Stimulated activated CD8-positive, alpha-beta memory T cell treated with anti-CD3 and anti-CD28 coated beads, Interleukin-12 subunit alpha, Interleukin-12 subunit beta, amount 100 ng/mL, for 24 hours (primary cell): Measurements from ENCODE around the gene PMFBP1.

ENCODE experiments used
- DNase-seq: peaks from one replicate; pipeline ENCODE4 v3.0.0-alpha.2; 2020; ENCODE audit errors: extremely low read depth

The PMFBP1 gene, protein sequence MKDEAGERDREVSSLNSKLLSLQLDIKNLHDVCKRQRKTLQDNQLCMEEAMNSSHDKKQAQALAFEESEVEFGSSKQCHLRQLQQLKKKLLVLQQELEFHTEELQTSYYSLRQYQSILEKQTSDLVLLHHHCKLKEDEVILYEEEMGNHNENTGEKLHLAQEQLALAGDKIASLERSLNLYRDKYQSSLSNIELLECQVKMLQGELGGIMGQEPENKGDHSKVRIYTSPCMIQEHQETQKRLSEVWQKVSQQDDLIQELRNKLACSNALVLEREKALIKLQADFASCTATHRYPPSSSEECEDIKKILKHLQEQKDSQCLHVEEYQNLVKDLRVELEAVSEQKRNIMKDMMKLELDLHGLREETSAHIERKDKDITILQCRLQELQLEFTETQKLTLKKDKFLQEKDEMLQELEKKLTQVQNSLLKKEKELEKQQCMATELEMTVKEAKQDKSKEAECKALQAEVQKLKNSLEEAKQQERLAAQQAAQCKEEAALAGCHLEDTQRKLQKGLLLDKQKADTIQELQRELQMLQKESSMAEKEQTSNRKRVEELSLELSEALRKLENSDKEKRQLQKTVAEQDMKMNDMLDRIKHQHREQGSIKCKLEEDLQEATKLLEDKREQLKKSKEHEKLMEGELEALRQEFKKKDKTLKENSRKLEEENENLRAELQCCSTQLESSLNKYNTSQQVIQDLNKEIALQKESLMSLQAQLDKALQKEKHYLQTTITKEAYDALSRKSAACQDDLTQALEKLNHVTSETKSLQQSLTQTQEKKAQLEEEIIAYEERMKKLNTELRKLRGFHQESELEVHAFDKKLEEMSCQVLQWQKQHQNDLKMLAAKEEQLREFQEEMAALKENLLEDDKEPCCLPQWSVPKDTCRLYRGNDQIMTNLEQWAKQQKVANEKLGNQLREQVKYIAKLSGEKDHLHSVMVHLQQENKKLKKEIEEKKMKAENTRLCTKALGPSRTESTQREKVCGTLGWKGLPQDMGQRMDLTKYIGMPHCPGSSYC

DNA sequence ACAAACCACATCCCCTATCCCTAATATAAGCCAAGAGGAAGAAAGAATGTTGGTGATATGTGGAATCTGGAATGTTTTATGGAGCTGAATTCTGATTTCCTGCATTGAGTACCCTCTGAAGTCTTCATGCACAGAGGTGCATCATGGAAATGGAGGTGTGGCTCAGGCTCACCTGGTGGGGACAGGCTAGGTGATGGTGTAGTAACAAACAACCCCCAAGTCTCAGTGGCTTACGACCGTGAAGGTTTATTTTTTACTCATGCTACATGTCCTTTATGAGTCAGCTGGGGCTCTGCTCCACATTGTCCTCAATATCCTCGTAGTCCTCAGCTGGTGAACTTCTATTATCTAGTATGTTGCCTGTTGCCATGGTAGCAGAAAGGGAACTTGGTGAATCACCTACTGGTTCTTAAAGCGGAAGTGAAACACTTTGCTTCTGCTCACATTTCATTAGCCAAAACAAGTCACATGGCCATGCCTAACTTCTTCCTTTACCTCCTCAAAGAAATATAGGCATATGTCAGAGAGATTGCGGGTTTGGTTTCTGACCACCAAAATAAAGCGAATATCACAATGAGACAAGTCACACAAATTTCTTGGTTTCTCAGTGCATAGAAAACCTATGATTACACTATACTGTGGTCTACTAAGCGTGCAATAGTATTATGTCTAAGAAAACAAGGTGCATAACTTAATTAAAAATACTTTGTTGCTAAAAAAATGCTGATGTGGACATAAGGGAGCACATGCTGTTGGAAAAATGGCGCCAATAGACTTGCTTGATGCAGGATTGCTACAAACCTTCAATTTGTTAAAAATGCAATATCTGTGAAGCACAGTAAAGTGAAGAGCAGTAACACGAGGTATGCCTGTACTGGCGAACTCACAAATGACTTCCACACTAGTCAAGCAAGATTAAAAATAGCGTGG lies at the start of gene PMFBP1:
TSS of gene PMFBP1 (minus strand) at position 51 of the 930 bp plus-strand sequence. CDS start 947 bp downstream, outside the sequence.
- DNase-seq: no peak

DNA sequence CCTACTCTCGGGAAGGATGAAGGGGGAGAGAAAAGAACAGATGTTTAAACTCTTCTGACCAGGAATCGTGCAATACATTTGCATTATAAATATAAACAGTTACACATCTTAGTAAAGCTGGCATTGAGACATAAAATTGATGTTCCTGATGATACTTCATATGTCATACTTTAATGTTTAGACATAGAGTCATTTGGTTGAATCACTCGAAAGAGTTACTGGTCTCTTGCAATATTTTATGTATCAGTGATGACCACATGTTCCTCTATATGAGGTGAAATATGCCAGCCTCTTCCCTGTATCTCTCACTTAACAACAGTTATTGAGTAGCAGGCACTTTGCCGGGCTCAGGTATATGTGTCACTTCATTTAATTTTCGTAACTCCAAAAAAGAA lies 49.7 kb upstream of the PMFBP1 start:
- DNase-seq: no peak

DNA sequence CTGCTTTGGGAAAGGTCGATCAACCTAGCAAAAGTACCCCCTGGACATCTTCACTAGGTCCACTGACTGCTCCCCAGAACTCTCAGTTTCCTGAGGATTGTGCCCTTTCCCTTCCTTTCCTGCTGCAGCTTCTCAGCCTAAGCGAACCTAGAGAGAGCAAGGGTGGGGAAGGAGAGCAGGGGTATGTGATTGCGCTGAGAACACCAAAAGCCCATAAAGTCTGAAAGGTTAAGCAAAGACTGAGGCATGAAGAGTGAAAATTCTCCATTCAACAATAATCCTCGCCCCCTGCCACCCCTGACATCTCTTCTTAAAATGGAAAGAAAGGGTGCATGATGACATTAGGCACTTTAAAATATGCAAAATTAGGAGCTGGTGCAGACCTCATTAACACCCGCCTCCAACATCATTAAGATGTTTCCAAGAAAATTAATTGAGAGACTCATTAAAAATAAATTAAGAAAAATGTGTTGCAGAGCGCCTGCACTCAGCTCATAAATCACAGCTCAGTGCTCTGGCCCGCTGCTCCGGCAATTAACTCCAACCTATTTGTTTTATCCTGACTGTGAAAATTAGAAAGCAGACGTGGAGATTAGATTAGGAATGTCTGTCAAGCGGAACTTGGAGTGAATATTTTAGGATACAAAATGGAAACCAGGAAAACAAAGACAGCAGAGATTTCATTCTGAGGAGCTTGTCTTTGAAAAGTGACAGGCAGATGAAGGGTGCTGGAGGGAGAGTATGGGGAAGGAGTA lies 49.1 kb upstream of the PMFBP1 start:
- no peak for DNase-seq

DNA sequence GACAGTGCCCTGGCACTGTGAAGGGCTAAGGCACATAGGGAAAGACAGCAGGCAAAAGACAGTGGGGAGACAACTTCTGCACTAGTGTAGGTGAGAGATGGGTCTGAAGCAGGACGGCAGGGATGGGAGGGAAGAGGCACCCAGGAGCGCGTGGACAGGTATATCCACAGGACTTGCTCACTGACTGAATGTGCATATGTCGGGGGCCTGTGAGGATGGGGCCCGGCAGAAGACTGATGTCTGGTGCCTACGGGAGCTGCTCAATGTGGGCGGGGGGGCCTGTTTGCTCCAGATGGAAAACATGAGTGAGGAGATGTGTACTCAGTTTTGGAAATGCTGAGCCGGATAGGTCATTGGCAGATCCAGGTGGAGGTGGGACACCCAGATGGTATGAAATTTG lies 47.3 kb upstream of the PMFBP1 start:
- DNase-seq: no peak

DNA sequence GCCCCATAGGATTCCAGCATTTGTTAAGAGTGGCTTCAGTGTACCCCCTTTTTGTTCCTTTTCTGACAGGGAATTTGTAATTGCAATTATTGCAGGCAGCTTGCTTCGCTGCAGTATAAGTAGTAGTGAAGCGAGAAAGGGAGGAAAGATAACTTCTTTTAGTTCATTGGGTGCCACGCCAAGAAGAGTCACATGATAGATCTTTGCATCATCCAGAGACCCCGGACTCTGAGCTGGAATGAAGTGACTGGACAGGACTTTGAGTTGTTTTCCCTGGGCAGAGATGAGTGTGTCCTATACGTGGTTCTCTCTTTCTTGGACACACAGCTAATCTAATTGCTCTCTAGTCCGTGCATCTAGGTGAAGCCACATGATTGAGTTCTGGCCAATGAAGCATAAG lies 44.8 kb upstream of the PMFBP1 start:
- no peak for DNase-seq

DNA sequence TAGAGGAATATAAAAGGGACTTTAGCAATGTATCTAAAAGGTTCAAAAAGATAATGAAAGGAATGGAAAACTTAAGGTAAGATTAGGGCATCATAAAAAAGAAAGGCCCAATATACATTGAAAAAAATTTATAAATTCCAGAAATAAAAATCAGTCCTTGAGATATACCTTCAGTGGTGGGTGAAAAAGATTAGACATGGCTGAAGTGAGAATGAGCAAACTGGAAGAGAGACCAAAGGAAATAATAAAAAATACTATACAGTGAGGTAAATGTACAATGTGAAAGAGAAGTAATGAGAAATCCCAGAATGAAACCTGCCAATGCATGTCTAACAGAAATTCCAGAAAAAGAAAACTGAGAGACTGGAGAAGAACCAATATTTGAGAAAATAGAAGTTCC lies 42.9 kb upstream of the PMFBP1 start:
- no peak for DNase-seq

DNA sequence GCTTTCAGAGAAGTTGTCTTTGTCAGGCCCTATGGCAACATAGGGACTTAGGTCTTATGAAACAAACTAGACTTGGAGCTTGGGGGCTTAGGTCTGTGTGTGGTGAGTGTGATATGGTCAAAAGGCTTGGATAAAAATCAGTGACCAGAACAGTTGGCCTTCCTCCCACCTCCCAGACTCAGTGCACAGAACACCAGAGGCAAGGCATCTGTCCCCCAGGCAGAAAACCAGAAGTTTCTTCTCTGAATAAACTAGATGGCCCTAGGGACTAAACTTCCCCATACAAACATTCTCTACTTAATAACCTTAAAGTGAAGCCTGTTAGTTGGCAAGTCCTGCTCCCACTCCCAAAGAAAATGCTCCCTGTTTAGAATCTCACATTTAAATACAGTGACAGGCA lies 39.2 kb upstream of the PMFBP1 start:
- DNase-seq: no peak

DNA sequence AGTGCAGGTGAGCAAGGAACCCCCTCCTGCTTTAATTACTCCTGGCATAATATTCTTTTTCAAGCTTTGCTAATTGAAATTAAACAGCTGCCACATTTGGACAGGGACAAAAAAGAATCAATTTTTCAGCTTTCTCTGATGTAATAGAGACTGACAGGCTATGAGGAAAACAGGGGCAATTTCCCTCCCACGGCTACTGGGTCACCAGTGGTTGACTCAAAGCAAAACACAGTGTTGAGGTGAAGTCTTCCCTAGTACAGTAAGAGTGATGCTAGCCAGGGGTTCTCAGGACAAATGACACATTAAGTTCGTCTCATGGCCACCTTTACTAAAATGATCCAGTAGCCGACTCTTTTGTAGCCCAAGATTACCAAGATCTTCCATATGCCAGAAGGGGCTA lies 38.6 kb upstream of the PMFBP1 start:
- no peak for DNase-seq

DNA sequence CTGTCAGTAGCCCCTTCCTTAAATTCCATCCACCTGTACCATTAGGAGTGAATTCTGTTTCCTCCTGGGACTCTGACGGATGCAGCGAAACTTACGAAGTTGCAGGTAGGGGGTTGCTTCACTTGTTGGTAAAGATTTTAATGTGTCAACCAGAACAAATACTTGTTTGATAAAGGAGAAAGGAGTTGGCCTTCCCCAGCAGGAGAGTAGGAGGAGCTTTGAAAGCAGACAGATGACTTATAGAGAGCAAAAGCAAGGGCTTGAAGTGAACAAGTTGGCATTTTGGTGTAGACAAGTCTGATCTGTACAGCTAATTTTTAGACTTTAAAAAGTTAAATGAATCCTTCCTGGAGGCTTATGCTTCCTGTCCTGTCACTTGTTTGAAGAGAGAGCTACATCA lies 38.1 kb upstream of the PMFBP1 start:
- no peak for DNase-seq

DNA sequence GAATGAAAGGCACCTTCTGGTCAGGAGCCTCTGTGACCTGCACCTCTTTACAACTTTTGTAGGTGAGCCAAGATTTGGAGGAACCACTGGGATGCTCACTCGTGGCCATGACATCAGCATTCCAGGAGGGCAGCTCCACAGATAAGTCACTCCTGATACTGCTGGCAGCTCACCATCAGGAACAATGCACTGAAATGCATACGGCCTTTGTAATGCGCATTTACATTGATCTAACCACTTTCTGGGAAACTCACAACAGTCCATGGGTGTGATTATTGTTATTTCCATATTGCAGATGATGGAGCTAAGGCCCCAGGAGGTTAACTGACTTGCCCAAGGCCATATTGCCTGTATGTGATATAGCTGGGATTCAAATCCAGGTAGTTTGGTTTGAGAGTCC lies 34.3 kb upstream of the PMFBP1 start:
- no peak for DNase-seq

DNA sequence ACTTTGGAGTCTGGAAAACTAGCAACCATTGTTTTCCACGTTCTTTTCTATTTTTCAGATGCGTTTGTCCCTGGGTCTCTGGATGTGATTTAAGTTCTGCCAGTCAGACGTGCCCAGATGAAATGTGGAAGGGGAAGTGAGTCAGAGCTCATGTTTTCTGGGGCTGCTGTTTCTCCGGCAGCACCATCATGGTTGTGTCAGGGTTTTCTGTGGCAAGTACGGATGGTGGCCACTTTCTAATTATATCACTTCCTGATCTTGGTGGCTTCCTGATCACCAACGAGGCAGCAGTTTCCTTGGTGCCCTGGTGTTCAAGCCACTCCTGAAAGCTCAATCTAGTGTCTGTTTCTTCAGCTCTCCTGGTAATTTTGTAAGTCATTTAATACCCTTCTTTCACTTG lies 31.4 kb upstream of the PMFBP1 start:
- DNase-seq: no peak

DNA sequence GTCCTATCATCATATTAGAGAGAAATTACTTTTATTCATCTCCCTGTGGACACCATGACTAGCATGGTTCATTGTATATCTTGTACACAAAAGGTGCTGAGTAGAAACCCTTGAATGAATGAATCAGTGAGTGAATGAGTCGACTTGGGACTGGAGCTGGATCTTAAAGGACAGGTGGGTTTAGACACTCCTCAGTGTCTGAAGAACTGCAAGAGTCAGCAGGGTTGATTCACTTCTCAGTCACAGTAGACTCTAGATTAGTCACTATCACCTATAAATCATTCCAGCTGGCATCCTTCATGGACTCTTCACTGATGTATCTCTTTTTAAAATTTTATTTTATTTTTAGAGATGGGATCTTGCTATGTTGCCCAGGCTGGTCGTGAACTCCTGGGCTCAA lies 30.1 kb upstream of the PMFBP1 start:
- DNase-seq: no peak

DNA sequence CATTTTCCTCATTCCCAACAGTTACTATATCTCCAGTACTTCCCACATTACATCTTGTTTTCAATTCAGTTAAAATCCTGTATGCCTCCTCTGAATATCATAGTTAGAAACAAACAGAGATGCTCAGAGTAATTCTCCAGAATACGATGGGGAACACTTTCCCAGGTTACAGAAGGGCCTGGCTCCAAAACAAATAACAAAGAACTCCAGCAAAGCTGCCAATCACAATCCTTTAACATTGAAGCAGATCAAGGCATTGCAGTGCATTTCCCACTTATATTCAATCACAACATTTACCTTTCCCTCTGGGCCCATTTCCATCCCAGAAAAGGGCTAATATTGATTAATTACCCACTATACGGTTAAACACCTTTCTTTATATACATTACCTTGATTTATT lies 29.4 kb upstream of the PMFBP1 start:
- DNase-seq: no peak

DNA sequence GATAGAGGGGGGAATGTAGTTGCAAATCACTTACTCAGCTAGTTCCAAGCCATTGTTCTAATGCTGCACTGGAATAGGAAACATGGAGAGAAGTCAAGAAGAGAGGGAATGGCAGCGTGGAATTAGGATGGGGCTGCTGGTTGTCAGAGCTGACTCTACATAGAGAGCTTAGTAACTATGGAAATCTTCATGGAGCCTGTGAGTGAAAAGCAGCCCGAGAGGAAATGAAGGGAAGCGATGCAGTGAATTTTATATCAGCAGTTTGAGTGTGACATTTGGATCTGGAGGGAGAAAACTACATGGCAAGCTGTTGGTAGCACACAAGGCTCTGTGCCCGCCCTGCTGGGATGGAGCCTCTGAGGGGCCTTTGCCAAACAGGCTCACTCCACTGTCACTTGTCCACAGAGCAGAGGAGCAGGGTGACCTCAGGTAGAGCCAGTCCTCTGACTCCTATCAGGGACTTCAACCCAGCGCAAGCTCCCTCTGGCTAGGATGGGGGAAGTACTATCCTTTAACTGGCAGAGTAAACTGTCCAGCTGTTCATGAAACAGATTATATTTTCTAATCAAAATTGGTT lies 27.9 kb upstream of the PMFBP1 start:
- no peak for DNase-seq

DNA sequence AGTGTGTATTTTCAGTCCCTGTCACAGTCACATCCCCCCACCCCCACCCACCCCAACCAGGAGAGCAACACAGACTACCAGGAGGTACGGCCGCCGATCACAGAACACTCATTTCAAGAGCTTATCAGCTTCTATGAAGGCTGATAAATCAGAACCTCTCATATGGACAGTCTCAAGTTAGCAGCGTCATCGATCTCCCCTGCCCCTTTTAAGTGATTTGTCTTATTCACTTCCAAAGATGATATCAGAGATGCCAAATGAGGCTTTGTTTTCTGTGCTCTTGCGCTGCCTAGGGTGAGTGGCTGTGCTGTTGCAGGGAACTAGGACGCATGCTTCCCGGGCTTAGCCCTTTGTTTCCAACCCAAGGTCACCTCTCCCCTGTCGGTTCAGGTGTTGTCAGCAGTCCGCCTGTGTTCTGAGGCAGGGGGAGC lies 26.8 kb upstream of the PMFBP1 start:
- DNase-seq: no peak

DNA sequence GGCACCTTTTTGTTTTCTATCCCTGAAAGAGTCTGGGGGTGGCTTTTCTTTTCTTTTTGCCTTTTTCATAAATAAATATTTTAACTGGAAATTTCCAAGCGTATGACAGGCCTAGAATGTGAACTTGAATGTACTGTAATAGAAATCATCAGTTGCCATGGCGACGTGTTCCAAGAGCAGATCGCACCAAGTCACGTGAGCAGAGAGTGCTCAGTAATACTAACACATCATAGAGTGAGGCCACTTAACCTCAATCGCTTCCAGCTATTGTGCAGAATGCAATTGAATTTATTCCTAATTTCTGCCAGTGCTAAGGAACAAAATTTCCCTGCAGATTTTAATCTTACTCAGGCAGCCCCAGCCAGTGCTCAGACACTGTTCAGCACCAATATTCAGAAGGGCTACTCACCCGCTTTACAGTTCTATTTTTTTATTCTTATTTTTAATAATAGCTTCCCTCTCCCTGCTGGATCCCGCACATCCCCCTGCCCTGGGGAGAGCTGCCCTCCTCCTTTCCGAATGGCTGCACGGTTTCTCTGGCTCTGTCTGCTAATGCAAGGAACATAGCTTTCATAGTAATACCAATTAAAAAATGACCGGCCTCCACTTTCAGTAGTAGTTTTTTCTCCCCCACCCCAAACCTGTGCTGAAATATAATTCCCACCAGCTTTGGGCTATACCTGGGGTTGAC lies 26.2 kb upstream of the PMFBP1 start:
- DNase-seq: no peak

DNA sequence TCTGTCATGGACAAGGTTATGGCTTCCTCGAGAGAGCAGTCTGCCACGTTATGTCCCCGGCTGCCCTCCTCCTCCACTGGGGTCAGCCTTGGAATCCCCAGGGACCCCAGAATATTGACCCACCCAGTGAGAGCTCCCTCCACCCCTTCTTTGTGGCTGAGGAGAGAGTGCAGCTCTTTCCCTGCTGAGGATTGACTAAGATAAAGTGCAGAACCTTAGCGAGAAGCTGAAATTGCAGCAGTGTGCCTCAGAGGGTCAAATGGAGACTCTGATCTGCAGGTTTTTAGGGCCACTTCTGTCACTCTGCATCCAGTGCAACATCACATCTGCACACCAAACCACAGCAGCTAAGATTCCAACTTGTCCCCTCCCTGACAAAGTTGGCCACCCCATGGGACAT lies 25.6 kb upstream of the PMFBP1 start:
- DNase-seq: no peak

DNA sequence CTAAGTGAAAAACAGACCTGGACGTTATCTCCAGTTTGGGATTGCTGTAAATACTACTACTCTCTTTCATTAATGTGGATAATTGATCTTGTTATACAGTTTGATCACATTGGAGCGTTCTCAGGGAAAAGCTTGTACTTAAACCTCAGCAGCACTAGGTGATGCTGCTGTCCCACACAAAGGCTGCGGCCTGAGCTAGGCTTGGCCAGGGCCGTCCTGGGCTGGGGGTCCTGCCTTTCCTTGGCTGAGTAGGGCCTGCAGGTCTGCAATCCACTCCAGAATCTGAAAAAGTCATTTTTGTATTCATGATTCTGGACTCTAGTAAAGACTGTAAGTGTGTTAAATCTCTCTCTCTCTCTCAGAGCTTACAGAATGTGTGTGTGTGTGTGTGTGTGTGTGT lies 23.7 kb upstream of the PMFBP1 start:
- no peak for DNase-seq

DNA sequence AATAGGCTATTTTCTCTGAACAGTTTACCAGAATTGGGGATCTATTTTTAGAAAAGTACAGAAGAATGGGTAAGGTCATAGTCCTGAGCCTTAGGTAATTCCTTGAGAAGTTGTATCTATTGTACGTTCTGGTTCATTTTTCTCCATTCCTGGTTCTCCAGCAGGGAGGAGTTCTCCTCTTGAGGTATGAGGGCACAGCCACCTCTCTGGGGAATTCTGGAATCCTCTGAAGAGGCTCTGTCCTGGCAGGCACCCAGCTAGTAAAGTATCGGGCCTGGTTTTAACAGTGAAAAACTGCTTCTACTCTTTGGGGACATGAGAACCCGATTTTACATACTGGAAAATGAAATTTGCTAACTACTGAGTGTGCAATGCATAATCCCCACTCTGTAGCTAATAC lies 19.6 kb upstream of the PMFBP1 start:
- DNase-seq: no peak

DNA sequence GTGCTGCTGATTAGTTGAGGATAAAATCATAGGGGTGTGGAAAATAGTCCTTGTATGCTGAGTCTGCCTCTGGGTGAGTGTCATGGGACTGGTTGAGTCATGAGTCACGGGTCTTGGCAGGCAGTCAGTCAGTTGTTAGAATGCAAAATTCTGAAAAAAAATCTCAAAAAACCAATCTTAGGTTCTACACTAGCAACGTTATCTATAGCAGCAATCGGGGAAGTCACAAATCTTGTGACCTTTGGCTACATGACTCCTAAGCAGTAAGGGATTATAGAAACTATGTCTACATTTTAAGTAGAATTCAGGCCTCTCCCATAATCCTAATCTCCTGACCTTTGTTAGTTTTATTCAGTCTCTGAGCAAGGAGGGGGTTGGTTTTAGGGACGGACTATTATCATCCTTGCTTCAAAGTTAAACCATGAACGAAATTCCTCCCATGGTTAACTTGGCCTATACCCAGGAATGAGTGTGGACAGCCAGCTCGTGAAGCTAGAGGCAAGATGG lies 18.0 kb upstream of the PMFBP1 start:
- no peak for DNase-seq
